ENCODE data around the gene SMG5.

Gene SMG5

DNA sequence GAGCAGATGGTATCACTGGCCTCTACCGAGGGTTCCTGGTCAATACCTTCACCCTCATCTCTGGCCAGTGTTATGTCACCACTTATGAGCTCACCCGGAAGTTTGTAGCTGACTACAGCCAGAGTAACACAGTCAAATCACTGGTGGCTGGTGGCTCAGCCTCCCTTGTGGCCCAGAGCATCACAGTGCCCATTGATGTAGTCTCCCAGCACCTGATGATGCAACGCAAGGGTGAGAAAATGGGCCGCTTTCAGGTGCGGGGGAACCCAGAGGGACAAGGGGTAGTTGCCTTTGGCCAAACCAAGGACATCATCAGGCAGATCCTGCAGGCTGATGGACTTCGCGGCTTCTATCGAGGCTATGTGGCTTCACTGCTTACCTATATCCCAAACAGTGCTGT is 82.6 kb downstream of the SMG5 start:
- no peak for DNase-seq (ENCODE audit: low read depth)
- no peak overlapping the region for H3K4me3 ChIP-seq (ENCODE audit: control insufficient read depth, low read depth, low read length)
- TF ChIP-seq, protein P1, sequence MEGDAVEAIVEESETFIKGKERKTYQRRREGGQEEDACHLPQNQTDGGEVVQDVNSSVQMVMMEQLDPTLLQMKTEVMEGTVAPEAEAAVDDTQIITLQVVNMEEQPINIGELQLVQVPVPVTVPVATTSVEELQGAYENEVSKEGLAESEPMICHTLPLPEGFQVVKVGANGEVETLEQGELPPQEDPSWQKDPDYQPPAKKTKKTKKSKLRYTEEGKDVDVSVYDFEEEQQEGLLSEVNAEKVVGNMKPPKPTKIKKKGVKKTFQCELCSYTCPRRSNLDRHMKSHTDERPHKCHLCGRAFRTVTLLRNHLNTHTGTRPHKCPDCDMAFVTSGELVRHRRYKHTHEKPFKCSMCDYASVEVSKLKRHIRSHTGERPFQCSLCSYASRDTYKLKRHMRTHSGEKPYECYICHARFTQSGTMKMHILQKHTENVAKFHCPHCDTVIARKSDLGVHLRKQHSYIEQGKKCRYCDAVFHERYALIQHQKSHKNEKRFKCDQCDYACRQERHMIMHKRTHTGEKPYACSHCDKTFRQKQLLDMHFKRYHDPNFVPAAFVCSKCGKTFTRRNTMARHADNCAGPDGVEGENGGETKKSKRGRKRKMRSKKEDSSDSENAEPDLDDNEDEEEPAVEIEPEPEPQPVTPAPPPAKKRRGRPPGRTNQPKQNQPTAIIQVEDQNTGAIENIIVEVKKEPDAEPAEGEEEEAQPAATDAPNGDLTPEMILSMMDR (conservative IDR thresholded peaks at IDR 0.05; ENCODE audit: control insufficient read depth, insufficient read depth, low read depth, low read length): no peak

Data from fibroblast of mammary gland (primary cell).